Neutrophil (primary cell): ENCODE results near the gene TSPAN32.

ENCODE experiments used
- H3K27ac ChIP-seq: fragments of 200-600 bp; sonication (generic); 2 replicates; pipeline ENCODE4 v1.5.1; 2016; ENCODE audit warnings: mild to moderate bottlenecking, moderate library complexity
- H3K27me3 ChIP-seq: fragments of 200-600 bp; sonication (generic); 2 replicates; pipeline ENCODE4 v1.6.0; 2016; ENCODE audit warnings: mild to moderate bottlenecking
- H3K36me3 ChIP-seq: fragments of 200-600 bp; sonication (generic); 2 replicates; pipeline ENCODE4 v1.5.1; 2017
- H3K4me1 ChIP-seq, 2 experiments: fragments of 200-600 bp in 1 of 2; sonication (generic) in 1 of 2; 1 replicate in 1 of 2; 2 replicates in 1 of 2; pipeline versions ENCODE4 v1.5.1 to v1.6.1; 2013 to 2016; ENCODE audit warnings: low read depth in 1 of 2, low read length in 1 of 2, mild to moderate bottlenecking in 1 of 2, moderate library complexity in 1 of 2; ENCODE audit not compliant: control insufficient read depth in 1 of 2, insufficient read depth in 1 of 2
- H3K4me3 ChIP-seq, 2 experiments: fragments of 200-600 bp in 1 of 2; sonication (generic) in 1 of 2; 1 replicate in 1 of 2; 2 replicates in 1 of 2; pipeline ENCODE4 v1.5.1; 2013 to 2016; ENCODE audit warnings: low read depth in 1 of 2, low read length in 1 of 2, mild to moderate bottlenecking in 1 of 2, moderate library complexity in 1 of 2
- H3K9me3 ChIP-seq: fragments of 200-600 bp; sonication (generic); 2 replicates; pipeline ENCODE4 v1.5.1; 2016
- TF ChIP-seq, protein P1 (sequence below): fragments of 200-600 bp; sonication (generic); IDR thresholded peaks from 2 replicates; pipeline ENCODE4 v1.5.1; 2016; ENCODE audit warnings: antibody characterized with exemption

Gene TSPAN32

DNA sequence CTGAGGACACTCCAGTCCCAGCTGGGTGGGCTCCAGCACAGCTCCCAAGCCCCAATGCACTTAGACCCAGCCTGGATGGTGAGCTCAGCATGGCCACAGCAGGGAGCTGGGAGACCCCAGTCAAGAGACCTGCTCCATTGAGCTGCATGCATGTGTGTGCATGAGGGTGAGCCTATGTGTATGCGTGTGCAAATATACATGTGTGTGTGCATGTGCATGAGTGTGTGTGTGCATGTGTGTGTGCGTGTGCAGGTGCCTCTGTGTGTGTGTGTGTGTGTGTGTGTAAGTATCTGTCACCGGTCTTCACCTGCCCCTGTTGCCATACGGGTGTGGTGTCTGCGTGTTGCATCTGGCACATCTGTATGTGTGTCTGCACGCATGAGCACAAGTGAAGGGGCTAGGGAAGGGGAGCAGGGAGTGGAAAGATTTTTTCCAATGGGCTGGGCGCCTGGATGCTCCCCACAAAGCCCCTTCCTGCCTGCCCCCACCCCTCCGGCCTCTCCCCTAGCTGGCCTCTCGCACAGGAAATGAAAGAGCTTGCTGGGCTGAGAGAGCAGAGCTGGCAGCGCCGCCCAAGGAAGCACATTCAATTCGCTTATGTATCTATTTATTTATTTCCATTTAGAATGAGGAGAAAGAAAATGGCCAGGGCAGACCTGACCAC, 4.1 kb downstream of the TSPAN32 start:
- H3K27me3 ChIP-seq = no peaks in the 10 kb centered on the region
- peaks cover 67 to 72% of the 10 kb centered on the region in 2 experiments for H3K4me1 ChIP-seq
- peak overlapping the region; percentile 38 to 77 for H3K4me3 ChIP-seq
- H3K27ac ChIP-seq = peak overlapping the region; percentile 97
- H3K36me3 ChIP-seq = peaks cover 4% of the 10 kb centered on the region
- H3K9me3 ChIP-seq = no peaks in the 10 kb centered on the region
- TF ChIP-seq, protein P1, sequence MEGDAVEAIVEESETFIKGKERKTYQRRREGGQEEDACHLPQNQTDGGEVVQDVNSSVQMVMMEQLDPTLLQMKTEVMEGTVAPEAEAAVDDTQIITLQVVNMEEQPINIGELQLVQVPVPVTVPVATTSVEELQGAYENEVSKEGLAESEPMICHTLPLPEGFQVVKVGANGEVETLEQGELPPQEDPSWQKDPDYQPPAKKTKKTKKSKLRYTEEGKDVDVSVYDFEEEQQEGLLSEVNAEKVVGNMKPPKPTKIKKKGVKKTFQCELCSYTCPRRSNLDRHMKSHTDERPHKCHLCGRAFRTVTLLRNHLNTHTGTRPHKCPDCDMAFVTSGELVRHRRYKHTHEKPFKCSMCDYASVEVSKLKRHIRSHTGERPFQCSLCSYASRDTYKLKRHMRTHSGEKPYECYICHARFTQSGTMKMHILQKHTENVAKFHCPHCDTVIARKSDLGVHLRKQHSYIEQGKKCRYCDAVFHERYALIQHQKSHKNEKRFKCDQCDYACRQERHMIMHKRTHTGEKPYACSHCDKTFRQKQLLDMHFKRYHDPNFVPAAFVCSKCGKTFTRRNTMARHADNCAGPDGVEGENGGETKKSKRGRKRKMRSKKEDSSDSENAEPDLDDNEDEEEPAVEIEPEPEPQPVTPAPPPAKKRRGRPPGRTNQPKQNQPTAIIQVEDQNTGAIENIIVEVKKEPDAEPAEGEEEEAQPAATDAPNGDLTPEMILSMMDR = no peak

DNA sequence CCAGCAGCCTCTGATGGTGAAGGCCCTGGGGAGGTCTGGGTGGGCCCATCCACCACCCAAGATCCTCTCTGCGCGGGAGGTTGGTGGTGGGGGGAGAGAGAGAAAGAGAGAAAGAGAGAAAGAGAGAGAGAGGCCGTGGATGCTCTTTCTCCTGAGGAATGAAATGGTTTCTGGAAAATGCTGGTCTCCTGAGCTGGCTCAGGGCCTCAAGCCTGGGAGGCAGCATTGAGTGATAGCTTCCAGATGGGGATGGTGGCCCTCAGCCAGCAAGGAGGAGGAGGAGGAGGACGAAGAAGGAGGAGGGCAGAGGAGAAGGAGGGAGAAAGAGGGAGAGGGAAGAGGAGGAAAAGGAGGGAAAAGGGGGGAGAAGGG, 4.6 kb downstream of the TSPAN32 start:
- no peak overlapping the region for H3K4me3 ChIP-seq
- H3K27me3 ChIP-seq = no peaks in the 10 kb centered on the region
- TF ChIP-seq, protein P1 = no peak
- no peaks in the 10 kb centered on the region for H3K9me3 ChIP-seq
- H3K36me3 ChIP-seq = peaks cover 4% of the 10 kb centered on the region
- H3K4me1 ChIP-seq = peaks cover 62 to 67% of the 10 kb centered on the region in 2 experiments
- peak overlapping the region; percentile 97 for H3K27ac ChIP-seq

DNA sequence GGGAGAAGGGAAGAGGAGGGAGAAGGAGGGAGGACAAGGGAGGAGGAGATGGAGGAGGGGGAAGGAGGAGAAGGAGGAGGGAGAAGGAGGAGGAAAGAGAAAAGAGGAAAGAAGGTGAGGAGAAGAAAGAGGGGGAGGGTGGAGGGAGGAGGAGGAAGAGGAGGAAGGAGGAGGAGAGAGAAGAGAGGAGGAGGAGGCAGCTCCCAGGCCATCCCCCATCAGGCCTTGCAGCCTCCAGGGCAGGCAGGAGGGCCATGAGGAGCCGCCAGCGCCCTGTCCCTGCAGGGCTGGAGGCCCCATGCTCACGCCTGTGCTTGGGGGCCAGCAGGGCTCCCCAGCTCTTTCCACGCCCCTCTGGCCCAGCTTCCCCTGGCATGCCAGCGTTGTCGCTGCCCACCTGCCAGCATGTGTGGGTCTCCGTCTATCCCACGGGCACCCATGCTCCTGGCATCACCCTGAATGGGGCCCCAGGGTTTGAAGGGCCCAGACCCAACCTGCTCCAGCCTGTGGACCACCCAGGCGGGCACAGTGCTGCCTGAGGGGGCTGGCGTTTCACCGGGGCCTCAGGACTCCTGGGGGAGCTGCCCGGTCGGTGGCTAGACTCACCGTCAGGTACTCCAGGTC, 5.2 kb downstream of the TSPAN32 start:
- no peaks in the 10 kb centered on the region for H3K27me3 ChIP-seq
- H3K27ac ChIP-seq = peak overlapping the region; percentile 97
- peak overlapping the region in 1 of 2 experiments; percentile 27 for H3K4me3 ChIP-seq
- H3K9me3 ChIP-seq = no peaks in the 10 kb centered on the region
- H3K4me1 ChIP-seq = peaks cover 60 to 62% of the 10 kb centered on the region in 2 experiments
- TF ChIP-seq, protein P1 = no peak
- H3K36me3 ChIP-seq = peaks cover 4% of the 10 kb centered on the region

DNA sequence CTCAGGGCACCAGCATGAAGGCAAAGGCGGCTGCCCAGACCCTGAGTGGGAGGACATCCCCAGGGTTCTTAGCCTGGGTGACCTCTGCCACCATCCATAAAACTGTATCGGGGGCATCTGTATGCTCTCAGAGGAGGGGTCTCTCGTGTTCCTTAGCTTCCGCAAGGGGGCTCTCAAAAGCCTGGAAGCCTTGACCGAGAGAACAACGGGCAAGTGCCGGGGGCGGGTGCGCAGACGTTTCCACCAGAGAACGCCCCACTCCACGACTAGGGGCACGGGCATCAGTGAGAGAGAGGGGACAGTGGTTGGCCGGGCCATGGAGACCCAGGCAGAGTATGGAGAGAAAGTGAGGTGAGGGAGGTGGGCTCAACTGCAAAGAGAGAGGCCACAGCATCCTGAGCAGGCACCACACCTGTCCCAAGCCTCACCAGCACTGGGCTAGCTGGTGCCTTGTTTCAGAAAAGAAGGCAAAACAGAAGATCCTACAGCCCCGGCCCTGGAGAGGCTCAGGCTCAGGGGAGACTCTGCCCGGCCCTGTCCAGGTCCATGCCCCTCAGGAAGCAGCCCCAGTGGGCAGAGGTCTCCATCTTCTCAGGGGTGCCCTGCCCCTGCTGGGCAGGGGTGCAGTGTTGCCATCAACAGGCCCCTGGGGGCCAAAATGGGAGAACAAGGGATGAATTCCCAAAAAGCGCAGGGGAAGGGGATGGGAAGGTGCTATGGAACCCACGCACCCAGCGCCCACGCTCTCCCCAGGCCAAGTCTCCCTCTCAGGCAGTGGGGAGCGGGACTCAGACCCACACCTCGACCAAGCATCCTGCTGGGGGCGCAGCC, 5.9 kb downstream of the TSPAN32 start:
- Histone ChIP-seq H3K27ac (peak overlapping the region; percentile 97), H3K27me3 (no peaks in the 10 kb centered on the region), H3K4me3 (peak overlapping the region in 1 of 2 experiments; percentile 27), H3K9me3 (no peaks in the 10 kb centered on the region), H3K4me1 (peaks cover 53 to 54% of the 10 kb centered on the region in 2 experiments), H3K36me3 (peaks cover 4% of the 10 kb centered on the region)
- TF ChIP-seq, protein P1 = no peak

DNA sequence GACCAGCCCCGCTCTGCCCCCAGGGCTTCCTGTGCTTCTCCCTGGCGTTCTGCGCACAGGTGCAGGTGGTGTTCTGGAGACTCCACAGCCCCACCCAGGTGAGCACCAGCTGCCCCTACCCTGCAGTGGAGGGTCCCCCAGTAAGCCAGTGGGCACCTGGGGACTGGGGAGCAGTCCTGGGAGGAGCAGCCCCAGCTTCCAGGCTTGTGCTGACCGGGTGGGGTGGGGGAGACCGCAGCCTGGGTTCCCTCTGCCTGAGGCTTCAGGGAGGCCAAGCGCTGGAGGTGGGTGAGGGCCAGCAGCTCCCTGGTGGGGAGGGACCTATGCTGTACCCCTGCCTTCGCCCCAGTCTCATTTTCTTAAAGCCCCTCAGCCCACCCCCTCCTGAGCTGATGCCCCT, 6.9 kb downstream of the TSPAN32 start:
- H3K27me3 ChIP-seq = no peaks in the 10 kb centered on the region
- no peaks in the 10 kb centered on the region for H3K9me3 ChIP-seq
- H3K4me3 ChIP-seq = no peak overlapping the region
- H3K27ac ChIP-seq = no peak overlapping the region
- peaks cover 43 to 44% of the 10 kb centered on the region in 2 experiments for H3K4me1 ChIP-seq
- peaks cover 7% of the 10 kb centered on the region for H3K36me3 ChIP-seq
- TF ChIP-seq, protein P1 = no peak
